Transverse colon (tissue), 4 donors: Measurements from ENCODE around the gene ACRV1. TPM values are rescaled to one million over a fixed set of nuclear protein-coding genes. Genes with fewer than 3 reads are reported as not detected.

Source experiments
- DNase-seq: peaks from one replicate; pipeline ENCODE4 v3.0.0-alpha.2; 2019
- H3K27ac ChIP-seq, 4 donors: fragments of 200-600 bp; sonication (generic); 2 replicates each; pipeline ENCODE4 v1.5.1; 2016 to 2018; ENCODE audit warnings: inconsistent platforms in 4 of 4
- H3K27me3 ChIP-seq: fragments of 200-600 bp; sonication (generic); 2 replicates; pipeline ENCODE4 v1.5.1; 2017; ENCODE audit warnings: inconsistent platforms
- H3K36me3 ChIP-seq, 4 donors: fragments of 200-600 bp; sonication (generic); 2 replicates each; pipeline ENCODE4 v1.5.1; 2017 to 2019; ENCODE audit warnings: inconsistent platforms in 4 of 4
- H3K4me1 ChIP-seq, 4 donors: fragments of 200-600 bp; sonication (generic); 2 replicates each; pipeline ENCODE4 v1.5.1; 2017 to 2020; ENCODE audit warnings: inconsistent platforms in 4 of 4
- H3K4me3 ChIP-seq, 4 donors: fragments of 200-600 bp; sonication (generic); 1 replicate in 1 of 4; 2 replicates in 3 of 4; pipeline versions ENCODE4 v1.5.1 to v1.6.1; 2017 to 2019; ENCODE audit warnings: inconsistent platforms in 4 of 4
- H3K9me3 ChIP-seq, 2 donors: fragments of 200-600 bp; sonication (generic); 2 replicates each; pipeline ENCODE4 v1.5.1; 2017 to 2019; ENCODE audit warnings: inconsistent platforms in 2 of 2
- CTCF ChIP-seq, 5 experiments: fragments of 200-600 bp in 3 of 5; fragments of 450-650 bp in 2 of 5; sonication (generic) in 3 of 5; IDR thresholded peaks; 1 replicate in 2 of 5; 2 replicates in 3 of 5; pipeline ENCODE4 v1.5.1; 2016 to 2017; ENCODE audit warnings: antibody characterized with exemption in 5 of 5, inconsistent platforms in 3 of 5, mild to moderate bottlenecking in 2 of 5, moderate library complexity in 1 of 5
- EP300 ChIP-seq: sonication (generic); formaldehyde crosslinking; IDR thresholded peaks from one replicate; pipeline ENCODE4 v1.6.1; 2017; ENCODE audit warnings: antibody characterized with exemption, low read depth
- POLR2A ChIP-seq: fragments of 450-650 bp; IDR thresholded peaks from one replicate; pipeline ENCODE4 v1.6.1; 2016; ENCODE audit warnings: antibody characterized with exemption, mild to moderate bottlenecking, moderate library complexity
- POLR2AphosphoS5 ChIP-seq, 3 donors: sonication (generic); formaldehyde crosslinking; IDR thresholded peaks; one replicate each; pipeline ENCODE4 v1.6.1; 2016; ENCODE audit warnings: antibody characterized with exemption in 3 of 3
- WGBS, 2 donors: methylation state at CpG; one replicate each; pipeline ENCODE4 v1.1.5; 2018; ENCODE audit warnings: low coverage in 1 of 2; 5-methylcytosine and 5-hydroxymethylcytosine counted together
- in situ Hi-C, 4 donors: fragments of 200-750 bp; cut with MboI; loops; one replicate each; pipeline versions ENCODE4 v1.15.0 to v1.15.1; 2017; ENCODE audit warnings: low sequenced_read_pairs in 3 of 4, low pct_ligation_motif_present in 1 of 4, low pct_unique_long_range_greater_than_20kb in 1 of 4
- intact Hi-C: fragments of 100-400 bp; cut with DNase I; formaldehyde crosslinking; loops from one replicate; pipeline ENCODE4 v1.15.1; 2023; ENCODE audit warnings: low total_unique reads
- total RNA-seq, 4 donors: library from RNA; depleted of rRNA; stranded (reverse); fragments of >200 nt; gene quantifications; one replicate each; pipeline ENCODE4 v1.1.0, GENCODE V29; 2016

ACRV1 gene
- total RNA-seq, 4 donors from 2014 or later, result not detected

DNA sequence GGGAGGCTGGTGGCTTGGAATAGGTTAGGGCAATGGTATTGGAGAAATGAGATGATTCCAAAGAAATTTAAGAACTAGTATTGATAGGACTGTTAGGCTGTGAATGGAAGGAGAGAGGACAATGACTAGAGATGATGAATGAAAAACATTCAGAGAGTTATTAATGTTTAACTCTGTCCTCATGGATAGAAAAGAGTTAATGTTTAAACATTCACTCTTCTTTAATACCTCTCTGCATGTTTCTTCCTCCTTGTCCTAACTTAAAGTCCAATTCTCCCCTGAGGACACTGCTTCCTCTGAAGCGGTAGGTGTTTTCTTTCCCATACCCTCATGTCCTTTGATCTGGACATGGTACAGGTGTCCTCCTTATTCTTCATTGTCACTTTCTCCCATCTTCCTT is 42.3 kb downstream of the ACRV1 start:
- no peaks in the 10 kb centered on the region for H3K9me3 ChIP-seq
- in situ Hi-C loops, result no loop called here
- TF ChIP-seq POLR2A (no peak), EP300 (no peak), POLR2AphosphoS5 (IDR thresholded peaks at IDR 0.05) (no peak), CTCF (IDR thresholded peaks at IDR 0.05) (no peak)
- H3K36me3 ChIP-seq, result no peaks in the 10 kb centered on the region
- WGBS, 2 donors, result 71 to 85% methylated on average over 1 of the region's 1 CpG
- no peak overlapping the region for H3K27ac ChIP-seq
- no peaks in the 10 kb centered on the region for H3K27me3 ChIP-seq
- intact Hi-C loops, result no loop called here
- H3K4me3 ChIP-seq, result no peak overlapping the region
- H3K4me1 ChIP-seq, result peaks cover 0 to 5% (median 0%) of the 10 kb centered on the region in 4 donors
- no peak for DNase-seq

DNA sequence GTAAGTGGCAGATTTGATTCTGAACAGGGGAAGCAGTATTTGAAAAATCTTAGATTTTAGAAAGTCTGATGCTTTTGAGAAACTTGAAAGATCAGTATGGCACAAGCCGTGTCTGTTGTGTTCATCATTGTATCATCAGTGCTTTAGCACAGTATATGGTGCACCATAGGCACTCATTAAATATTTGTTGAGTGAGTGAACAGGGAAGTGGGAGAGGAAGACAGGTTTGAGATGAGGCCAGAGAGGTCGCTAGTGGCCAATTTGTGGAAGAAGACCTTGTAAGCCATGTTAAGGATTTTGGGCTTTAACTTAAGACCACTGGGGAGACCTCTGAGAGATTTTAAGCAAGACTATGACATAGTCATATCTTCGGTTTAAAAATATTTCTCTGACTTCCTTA is 42.8 kb downstream of the ACRV1 start:
- Histone ChIP-seq H3K4me1 (peaks cover 0 to 5% (median 0%) of the 10 kb centered on the region in 4 donors), H3K27ac (no peak overlapping the region), H3K36me3 (no peaks in the 10 kb centered on the region), H3K27me3 (no peaks in the 10 kb centered on the region), H3K9me3 (no peaks in the 10 kb centered on the region), H3K4me3 (no peak overlapping the region)
- TF ChIP-seq EP300 (no peak), POLR2AphosphoS5 (IDR thresholded peaks at IDR 0.05) (no peak), CTCF (IDR thresholded peaks at IDR 0.05) (no peak), POLR2A (no peak)
- in situ Hi-C loops, result no loop called here
- intact Hi-C loops, result no loop called here
- no peak for DNase-seq
- 74 to 82% methylated on average over 3 of the region's 3 CpGs for WGBS, 2 donors

GRCh38 chr11:125627236-125627910 is 53.3 kb downstream of the ACRV1 start:
- H3K36me3 ChIP-seq, result no peaks in the 10 kb centered on the region
- H3K27me3 ChIP-seq, result no peaks in the 10 kb centered on the region
- no peaks in the 10 kb centered on the region for H3K9me3 ChIP-seq
- TF ChIP-seq POLR2A, result no peak
- no peak for TF ChIP-seq EP300
- no peak for TF ChIP-seq CTCF (IDR thresholded peaks at IDR 0.05)
- peak overlapping the region in 1 of 4 donors; percentile 52 for H3K4me3 ChIP-seq
- intact Hi-C loops, result no loop called here
- DNase-seq, result no peak
- in situ Hi-C loops, result no loop called here
- WGBS, 2 donors, result 56 to 68% methylated on average over 6 to 7 of the region's 7 CpGs
- peak overlapping the region in 2 of 4 donors; percentile 94 to 95 for H3K27ac ChIP-seq
- peaks cover 0 to 19% (median 17%) of the 10 kb centered on the region in 4 donors for H3K4me1 ChIP-seq

DNA sequence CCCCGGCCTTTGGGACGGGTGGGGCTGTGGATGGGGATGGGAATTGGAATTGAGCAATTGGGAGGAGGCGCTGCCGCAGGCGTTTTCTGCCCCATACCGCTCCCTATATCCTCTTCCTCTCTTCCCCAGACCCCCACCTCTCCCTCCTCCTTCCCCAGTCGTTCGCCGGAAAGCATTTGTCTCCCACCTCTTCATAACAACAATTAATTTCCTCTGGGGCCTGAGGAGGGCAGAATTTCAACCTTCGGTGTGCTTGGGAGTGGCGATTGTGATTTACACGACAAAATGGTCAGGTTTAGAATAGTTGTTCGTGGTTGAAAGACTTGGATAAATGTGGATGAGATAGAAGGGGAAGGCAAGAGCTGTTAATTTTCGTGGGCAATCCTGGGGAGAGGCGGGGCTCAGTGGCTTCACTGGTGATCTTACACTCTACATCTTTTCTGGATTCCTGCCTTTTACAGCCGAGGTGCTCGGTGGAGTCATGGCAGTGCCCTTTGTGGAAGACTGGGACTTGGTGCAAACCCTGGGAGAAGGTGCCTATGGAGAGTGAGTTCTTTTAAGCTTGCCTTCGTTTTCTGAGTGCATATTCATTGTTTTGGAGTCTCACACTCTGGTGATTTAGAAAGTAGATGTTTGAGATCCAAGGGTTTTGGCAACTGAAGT is 54.2 kb downstream of the ACRV1 start:
- 0 to 1% methylated on average over 10 to 18 of the region's 18 CpGs for WGBS, 2 donors
- intact Hi-C loops, result no loop called here

More for the DNA sequence above, 54.2 kb downstream of the ACRV1 start:
- no peak for DNase-seq
- Histone ChIP-seq H3K4me1 (peaks cover 0 to 19% (median 17%) of the 10 kb centered on the region in 4 donors), H3K27me3 (no peaks in the 10 kb centered on the region), H3K9me3 (no peaks in the 10 kb centered on the region), H3K36me3 (peaks cover 0 to 1% (median under 1%) of the 10 kb centered on the region in 4 donors), H3K27ac (peak overlapping the region; percentile 94 to 95 (median 94)), H3K4me3 (peak overlapping the region; percentile 52 to 71 (median 58))
- in situ Hi-C loops, result no loop called here
- peak in 1 of 5 experiments; percentile 15 for TF ChIP-seq CTCF (IDR thresholded peaks at IDR 0.05)
- TF ChIP-seq POLR2A, result no peak
